ENCODE measurements around the gene TMEM44.

GRCh38 chr3:194552327-194552949, 80.8 kb downstream of the TMEM44 start:
- TF ChIP-seq TAF1 (IDR thresholded peaks at IDR 0.05; ENCODE audit: borderline replicate concordance, low read depth, low read length) = no peak
- no peak for TF ChIP-seq POLR2A (IDR thresholded peaks at IDR 0.05; ENCODE audit: low read depth, low read length)
- no peak for TF ChIP-seq POLR2AphosphoS5 (IDR thresholded peaks at IDR 0.05; ENCODE audit: low read depth, low read length)

All from GM12892 (cell line).